ENCODE results near the gene LZTS3. TPM values are rescaled to one million over a fixed set of nuclear protein-coding genes. Genes with fewer than 3 reads are reported as not detected.

Gene LZTS3
- total and polyA plus RNA-seq, 2 of the 13 experiments (the other 11 are each of a cell fraction or from before 2014, with no cell fraction given), result 10.1 to 31.3 TPM

DNA sequence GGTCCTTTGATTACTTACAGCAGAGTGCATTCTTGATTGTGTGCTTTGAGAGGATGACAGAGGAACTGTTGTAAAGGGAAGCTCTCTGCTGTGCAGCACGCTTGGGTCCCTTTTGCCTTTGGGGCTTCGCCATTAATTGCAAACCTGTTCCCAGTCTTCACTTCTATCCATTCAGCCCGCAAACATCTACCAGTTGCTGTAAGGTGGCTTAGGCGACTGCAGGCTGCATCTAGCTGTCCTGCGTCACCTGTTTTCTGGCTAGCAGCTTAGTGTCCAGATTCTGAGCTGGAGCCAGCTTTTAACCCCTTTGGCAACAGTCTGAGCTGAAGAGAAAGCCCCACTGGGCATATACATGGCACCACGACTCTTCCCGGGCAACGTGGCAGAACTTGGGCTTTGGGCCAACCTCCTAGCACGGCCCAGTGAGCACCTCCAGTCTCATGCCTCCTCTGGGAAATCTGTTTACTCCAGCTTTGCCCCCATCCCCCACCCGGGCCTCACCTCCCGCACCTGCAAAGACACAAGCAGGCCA, 11.2 kb downstream of the LZTS3 start (continued):
- TF ChIP-seq ZNF10 (CRISPR knock-in tag; IDR thresholded peaks at IDR 0.05; ENCODE audit: borderline replicate concordance, low read depth), result 0 out of 2 replicates have a peak, but pooled peaks have one; percentile 39
- TF ChIP-seq ZNF496 (CRISPR knock-in tag; IDR thresholded peaks at IDR 0.05; ENCODE audit: insufficient replicate concordance), result no peak
- TF ChIP-seq DDIT3 (CRISPR knock-in tag; IDR thresholded peaks at IDR 0.05), result no peak
- no peak for TF ChIP-seq ZBTB3 (CRISPR knock-in tag; IDR thresholded peaks at IDR 0.05; ENCODE audit: borderline replicate concordance, low read depth)
- no peak for TF ChIP-seq EED (CRISPR knock-in tag; IDR thresholded peaks at IDR 0.05)
- 0 out of 2 replicates have a peak, but pooled peaks have one; percentile 87 for TF ChIP-seq ZNF318 (CRISPR knock-in tag; IDR thresholded peaks at IDR 0.05)
- no peak for TF ChIP-seq ZNF891 (CRISPR knock-in tag; IDR thresholded peaks at IDR 0.05)
- TF ChIP-seq IRF9 (CRISPR knock-in tag; IDR thresholded peaks at IDR 0.05; ENCODE audit: borderline replicate concordance), result no peak
- TF ChIP-seq ZNF124 (CRISPR knock-in tag; IDR thresholded peaks at IDR 0.05), result no peak
- TF ChIP-seq ZNF232 (CRISPR knock-in tag; IDR thresholded peaks at IDR 0.05; ENCODE audit: borderline replicate concordance), result no peak
- TF ChIP-seq, protein P1, sequence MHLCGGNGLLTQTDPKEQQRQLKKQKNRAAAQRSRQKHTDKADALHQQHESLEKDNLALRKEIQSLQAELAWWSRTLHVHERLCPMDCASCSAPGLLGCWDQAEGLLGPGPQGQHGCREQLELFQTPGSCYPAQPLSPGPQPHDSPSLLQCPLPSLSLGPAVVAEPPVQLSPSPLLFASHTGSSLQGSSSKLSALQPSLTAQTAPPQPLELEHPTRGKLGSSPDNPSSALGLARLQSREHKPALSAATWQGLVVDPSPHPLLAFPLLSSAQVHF (CRISPR knock-in tag; IDR thresholded peaks at IDR 0.05), result no peak
- TF ChIP-seq CENPT (CRISPR knock-in tag; IDR thresholded peaks at IDR 0.05; ENCODE audit: low read depth), result no peak
- no peak for TF ChIP-seq ZBTB33 (CRISPR knock-in tag; IDR thresholded peaks at IDR 0.05)
- TF ChIP-seq MZF1 (CRISPR knock-in tag; IDR thresholded peaks at IDR 0.05; ENCODE audit: borderline replicate concordance), result no peak
